SW 1271 (cell line): ENCODE data around the gene EXOC1.
"Not testable (repeated sequence)": the region's sequence is repeated elsewhere in the genome, so short reads cannot be mapped to it uniquely, and the experiment has no call there.

Experiments used
- DNase-seq, 2 experiments: peaks; one replicate each; lab custom pipeline; 2025; lab: John Stamatoyannopoulos, UW

EXOC1 gene, protein sequence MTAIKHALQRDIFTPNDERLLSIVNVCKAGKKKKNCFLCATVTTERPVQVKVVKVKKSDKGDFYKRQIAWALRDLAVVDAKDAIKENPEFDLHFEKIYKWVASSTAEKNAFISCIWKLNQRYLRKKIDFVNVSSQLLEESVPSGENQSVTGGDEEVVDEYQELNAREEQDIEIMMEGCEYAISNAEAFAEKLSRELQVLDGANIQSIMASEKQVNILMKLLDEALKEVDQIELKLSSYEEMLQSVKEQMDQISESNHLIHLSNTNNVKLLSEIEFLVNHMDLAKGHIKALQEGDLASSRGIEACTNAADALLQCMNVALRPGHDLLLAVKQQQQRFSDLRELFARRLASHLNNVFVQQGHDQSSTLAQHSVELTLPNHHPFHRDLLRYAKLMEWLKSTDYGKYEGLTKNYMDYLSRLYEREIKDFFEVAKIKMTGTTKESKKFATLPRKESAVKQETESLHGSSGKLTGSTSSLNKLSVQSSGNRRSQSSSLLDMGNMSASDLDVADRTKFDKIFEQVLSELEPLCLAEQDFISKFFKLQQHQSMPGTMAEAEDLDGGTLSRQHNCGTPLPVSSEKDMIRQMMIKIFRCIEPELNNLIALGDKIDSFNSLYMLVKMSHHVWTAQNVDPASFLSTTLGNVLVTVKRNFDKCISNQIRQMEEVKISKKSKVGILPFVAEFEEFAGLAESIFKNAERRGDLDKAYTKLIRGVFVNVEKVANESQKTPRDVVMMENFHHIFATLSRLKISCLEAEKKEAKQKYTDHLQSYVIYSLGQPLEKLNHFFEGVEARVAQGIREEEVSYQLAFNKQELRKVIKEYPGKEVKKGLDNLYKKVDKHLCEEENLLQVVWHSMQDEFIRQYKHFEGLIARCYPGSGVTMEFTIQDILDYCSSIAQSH

DNA sequence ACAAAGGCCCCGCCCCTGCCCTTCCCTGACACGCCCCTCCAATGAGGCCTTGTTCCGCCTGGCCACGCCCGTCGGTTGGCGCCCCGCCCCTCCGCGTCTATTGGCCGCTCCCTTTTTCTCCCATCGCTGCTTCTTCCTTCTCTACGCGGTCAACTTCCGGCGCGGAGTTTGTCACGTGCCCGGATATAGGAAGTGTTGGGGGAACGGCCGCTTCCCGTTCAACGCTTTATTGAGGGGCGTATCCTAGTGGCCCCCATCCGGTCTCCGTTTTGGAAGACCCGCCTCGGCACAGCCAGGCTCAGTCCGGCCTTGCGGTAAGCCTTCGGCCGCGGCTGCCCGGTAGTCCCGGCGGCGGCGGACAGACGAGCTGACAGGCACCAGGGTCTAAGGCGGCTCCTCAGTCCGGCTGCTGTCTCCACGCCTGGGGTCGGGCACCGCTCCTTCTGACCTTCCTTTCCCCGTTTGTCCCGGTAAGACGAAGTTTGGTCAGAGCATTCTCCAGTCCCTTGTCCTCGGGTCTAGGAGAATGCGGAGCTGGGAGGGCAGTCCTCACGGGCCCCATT lies at the start of gene EXOC1:
EXOC1 (plus strand) TSS at position 165 of the 563 bp plus-strand sequence. CDS start 4,676 bp downstream, outside the sequence.
- peak; percentile 78 to 92 for DNase-seq

DNA sequence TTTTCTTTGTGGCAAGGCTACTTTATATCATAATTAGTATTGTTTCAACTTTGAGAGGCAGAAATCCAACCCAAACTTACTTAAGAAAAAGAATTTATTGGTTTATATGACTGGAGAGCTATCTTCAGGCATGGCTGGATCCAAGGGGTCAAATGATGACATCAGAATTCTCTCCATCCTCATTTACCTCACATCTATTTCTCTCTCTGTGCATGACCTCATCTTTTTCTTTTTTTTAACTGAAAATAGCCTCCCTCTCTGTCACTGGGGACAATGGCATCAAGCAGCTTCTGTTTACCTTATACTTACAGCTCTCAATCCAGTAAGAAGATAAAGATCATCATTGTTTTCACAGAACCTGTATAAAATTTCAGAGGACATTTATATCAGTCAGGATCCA lies 45.9 kb upstream of the EXOC1 start:
- DNase-seq = no peak

DNA sequence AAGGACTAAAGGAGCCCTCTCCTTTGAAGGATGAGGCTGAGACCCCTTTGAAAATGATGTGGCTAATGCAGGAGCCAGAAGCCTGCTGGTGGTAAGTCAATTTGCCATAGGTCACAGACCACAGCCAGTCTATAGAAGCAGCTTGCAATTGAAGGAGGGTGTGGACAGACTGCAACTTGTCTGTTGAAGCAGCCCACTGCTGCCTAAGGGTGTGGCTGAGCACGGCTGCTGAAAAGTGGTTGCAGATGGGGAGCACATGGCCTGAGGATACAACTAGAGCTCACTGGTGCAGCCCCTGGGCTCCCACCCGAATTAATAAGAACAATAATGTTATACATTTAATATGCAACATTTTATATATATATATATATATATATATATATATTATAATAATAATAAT lies 45.3 kb upstream of the EXOC1 start:
- DNase-seq = no peak

DNA sequence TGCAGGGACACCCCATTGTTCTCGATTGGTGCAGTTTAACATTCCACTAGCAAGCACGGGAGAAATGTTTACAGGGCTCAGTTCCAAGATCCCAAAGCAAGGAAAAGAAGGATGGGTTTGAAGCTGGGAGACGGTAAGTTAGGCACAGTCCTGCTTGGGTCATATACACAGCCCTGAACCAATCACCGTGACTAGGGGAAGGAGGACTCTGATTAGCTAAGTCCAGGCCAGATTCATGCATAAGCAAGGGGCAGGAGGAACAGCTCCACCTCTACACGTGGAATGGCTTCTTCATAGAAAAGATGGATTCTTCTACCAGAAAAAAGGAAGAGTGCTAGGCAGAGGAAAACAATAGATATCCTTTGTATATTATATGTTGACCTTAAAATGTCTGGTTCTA lies 44.8 kb upstream of the EXOC1 start:
- DNase-seq = no peak

DNA sequence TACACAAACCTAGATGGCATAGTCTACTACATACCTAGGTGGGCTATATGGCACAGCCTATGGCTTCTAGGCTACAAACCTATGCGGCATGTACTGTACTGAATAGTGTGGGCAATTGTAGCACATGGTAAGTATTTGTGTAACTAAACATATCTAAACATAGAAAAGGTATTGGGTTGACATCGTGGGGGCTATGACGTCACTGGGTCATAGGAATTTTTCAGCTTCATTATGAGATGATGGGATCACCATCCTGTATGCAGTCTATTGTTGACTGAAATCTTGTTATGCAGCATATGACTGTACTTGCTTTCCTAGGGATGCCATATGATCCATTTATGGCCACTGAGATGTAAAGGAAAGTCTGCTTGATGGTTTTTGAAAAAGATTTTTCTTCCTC lies 35.8 kb upstream of the EXOC1 start:
- no peak for DNase-seq

DNA sequence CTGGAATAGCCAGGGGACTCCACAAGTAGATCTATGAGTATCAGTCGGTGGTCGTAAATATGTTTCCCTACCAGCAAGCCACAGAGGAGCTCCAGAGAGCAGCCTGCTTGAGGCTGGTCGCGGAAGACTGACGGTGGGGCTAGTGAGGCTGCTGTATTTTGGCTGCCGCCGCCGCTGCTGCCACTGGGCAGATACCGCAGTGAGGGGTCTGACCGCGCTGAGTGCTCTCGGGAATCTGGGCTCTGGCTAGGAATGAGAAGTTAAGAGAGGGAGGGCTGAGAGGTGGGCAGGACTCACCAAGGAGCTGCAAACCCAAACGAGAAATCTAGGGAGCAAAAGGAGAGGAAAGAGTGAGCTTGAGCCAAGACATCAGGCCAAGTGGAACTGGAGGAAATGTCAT lies 33.8 kb upstream of the EXOC1 start, which contains the start of gene EXOC1L:
EXOC1L (plus strand) TSS at position 157 of the 400 bp plus-strand sequence; CDS start at position 394, 237 bp downstream.
- no peak for DNase-seq

DNA sequence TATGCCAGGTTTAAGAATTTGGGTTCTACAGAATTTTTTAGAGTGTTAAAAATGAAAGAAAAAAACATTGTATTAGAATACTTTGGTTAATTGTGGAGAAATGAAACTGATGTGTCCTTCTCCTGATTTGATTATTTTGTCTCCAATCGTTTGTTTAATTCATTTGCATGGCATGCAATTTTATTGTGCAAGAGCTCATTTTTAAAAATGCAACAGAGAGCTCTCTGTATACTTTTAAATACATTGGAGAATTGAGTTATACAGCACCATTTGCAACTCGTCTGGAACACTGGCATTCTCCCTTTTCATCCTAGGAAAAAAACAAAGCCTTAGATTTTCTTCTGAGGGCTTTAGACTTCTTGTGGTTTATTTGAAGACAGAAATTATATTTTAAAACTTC lies 33.2 kb upstream of the EXOC1 start:
- no peak for DNase-seq

DNA sequence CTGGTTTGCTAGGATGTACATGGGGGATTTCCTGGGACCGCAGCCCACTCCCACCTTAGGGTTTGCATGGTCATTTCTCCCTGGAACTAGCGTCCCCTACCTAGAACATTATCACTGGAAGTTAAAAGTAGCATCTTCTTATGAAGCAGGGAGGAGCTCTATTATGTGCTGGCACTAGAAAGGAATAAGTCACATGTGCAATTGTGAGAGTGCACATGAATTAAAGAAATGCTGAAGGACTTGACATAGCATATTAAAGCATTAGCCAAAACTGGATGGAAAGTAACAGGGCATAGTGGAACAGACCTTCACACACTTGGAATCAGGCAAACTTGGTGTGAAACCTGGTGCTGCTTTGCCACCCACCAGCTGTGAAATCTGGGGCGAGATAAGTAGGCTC lies 31.1 kb upstream of the EXOC1 start:
- DNase-seq = no peak

DNA sequence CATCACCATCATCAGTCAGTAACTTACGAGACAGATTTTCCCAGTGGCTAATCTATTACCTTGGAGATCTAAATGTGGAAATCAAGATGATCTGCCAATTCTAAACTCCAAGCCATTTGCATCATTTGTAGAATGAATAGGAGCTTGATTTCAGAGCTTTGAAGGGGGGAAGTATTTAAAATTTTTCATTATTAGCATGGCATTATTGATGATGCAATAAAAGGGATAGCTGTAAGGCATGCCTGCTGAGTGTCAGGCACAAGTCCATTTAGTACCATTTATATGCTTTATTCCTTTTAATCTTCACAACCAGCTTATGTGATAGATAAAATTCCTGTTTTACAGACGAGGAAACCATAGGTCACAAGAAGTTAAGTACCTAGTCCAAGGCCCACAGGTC lies 28.6 kb upstream of the EXOC1 start:
- DNase-seq = no peak

DNA sequence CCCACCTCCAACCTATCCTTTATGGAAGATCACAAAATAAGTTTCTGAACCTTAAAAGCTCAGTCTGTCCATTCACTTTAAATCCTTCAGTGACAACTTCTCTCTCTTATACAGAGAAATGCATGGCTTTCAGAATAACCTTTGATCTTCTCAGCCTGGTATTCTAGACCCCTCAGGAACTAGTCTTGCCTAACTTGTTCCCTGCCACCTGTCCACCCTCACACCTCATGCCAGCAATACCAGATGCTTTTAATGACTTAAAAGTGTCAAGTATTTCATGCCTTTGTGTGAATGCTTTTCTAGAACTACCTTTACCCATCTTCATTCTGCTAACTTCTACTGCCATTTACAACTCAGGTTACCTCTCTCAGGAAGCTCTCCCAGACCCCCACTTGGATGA lies 26.5 kb upstream of the EXOC1 start:
- no peak for DNase-seq

DNA sequence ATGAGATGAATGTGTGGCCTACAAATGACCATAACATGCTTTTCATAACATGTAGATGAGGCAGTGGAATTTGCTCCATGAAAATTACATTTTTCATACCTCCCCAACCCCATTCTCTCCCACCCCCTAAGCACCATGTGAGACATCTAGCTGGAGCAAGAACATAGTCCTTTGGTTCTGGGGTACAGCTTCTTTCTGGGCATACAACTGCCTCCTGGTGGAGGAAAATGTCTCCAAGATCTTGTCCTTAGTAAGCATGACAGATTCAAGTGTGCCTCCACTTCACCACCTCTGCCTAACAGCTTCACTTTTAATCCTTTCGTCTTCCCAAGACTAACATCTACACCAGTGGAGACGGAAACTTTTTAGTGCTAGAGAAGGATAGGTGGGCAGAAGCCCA lies 25.9 kb upstream of the EXOC1 start:
- DNase-seq = no peak

DNA sequence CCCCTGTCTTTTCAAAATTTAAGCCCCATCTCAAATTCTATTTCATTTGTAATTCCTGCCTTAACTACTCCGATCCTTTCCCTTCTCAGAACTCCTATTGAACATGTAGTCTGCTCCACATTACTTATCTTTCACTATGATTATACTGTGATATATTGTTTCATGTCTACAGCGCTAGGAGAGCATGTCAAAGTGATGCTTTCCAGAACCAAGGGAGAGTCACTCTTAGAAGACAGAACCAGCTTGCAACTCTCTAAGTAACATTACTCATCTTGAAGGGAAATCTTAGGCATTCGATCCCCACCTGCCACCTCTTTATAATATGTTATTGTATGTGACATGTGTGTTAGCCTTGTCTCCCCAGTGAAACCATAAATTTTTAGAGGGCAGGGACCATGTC lies 23.4 kb upstream of the EXOC1 start:
- no peak for DNase-seq

DNA sequence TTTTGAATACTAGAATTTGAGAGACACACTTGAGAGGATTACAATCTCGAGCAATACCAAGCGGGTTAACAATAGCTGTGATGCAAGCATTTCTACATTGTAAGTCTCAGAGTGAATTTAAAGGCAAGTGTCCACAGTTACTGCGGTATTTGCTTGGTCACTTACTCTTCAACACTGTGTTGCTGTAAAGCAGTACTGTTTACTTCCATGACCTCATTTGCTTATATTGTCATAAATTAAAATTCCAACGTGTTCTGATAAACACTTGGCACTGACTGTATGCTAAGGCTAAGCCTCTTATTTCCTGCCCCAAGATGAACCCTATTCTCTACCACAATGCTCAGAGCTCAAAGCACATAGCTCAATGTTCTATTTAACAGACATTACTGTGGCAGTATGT lies 22.7 kb upstream of the EXOC1 start:
- no peak for DNase-seq

DNA sequence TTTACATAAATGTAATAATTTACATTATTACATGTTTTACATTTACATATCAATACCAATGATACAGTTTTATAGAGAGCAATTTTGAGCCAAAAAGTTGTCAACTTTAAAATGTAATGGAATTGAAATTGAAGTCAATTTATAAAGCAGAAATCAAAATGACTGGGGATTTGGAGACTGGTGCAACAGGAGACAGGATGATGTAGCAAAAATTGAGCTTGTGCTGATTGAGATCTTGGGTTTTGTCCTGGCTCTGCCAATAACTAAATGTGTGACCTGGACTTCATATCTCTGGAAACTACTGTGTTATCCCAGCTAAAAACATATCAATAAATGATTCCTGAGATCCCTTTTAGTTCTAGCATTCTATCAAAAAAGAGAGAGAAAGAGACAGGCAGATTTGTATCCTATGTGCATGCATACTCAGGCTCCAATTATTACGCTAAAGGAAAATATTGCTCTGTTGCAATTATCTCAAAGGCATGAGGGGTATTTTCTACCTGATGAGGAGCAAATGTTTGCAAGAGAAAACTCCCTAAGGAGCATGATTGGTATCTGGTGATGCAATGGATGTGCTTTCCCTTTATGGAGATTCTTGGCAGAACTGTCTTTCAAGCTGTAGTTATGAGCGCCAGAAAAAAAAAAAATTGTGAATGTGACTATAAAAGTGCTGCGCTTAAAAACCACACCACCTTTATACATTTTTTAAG lies 19.2 kb upstream of the EXOC1 start:
- no peak for DNase-seq

DNA sequence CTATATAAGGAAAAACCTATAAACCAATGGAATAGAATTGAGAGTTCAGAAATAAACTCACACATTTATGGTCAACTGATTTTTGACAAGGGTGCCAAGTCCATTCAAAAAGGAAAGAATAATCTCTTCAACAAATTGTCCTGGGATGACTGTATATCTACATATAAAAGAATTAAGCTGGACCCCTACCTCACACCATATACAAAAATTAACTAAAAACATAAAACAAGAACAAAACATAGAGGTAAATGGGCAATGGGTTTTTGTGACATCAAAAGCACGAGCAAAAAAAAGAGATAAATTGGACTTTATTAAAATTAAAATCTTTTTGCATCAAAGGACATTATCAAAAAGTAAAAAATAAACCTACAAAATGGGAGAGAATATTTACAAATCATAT lies 15.5 kb upstream of the EXOC1 start:
- DNase-seq = no peak

DNA sequence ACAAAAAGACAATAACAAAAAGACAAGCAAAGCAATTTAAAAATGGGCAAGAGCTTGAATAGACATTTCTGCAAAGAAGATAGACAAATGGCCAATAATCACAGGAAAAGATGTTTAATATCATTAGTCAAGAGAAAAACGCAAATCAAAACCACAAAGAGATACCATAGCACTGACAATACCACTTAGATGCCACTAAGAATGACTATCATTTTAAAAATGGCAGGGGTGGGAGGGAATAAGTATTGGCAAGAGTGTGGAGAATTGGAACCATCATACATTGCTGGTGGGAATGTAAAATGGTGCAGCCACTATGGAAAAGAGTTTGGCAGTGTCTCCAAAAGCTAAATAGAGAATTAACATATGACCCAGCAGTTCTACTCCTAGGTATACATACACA lies 15.1 kb upstream of the EXOC1 start:
- DNase-seq = no peak

DNA sequence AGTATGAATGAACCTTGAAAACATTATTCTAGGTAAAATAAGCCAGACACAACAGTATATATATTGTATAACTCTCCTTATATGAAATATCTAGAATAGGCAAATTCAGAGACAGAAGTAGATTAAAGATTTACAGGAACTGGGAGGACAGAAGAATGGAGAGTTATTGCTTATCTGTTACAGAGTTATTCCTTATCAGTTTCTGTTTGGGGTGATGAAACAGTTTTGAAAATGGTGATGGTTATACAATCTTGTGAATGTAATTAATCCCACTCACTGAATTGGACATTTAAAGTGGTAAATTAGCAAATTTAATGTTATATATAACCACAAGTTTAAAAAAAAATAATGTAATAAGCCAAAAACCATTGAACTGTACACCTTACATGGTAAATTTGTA lies 14.5 kb upstream of the EXOC1 start:
- DNase-seq = no peak

DNA sequence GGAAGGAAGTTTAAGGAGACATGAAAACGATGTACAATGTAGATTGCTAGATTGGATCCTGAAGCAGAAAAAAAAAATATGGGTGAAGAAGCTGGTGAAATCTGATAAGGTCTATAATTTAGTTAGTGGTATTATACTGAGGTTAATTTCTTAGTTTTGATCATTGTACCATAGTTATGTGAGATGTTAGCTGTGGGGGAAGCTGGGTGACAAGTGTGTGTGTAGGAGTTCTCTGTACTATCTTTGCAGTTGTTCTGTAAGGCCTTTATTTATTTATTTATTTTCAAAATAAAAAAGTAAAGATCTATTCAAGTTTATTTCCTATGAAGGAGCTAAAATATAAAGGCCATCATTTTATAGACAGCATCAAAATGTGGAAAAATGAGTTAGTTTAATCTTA lies 12.5 kb upstream of the EXOC1 start:
- DNase-seq = no peak

DNA sequence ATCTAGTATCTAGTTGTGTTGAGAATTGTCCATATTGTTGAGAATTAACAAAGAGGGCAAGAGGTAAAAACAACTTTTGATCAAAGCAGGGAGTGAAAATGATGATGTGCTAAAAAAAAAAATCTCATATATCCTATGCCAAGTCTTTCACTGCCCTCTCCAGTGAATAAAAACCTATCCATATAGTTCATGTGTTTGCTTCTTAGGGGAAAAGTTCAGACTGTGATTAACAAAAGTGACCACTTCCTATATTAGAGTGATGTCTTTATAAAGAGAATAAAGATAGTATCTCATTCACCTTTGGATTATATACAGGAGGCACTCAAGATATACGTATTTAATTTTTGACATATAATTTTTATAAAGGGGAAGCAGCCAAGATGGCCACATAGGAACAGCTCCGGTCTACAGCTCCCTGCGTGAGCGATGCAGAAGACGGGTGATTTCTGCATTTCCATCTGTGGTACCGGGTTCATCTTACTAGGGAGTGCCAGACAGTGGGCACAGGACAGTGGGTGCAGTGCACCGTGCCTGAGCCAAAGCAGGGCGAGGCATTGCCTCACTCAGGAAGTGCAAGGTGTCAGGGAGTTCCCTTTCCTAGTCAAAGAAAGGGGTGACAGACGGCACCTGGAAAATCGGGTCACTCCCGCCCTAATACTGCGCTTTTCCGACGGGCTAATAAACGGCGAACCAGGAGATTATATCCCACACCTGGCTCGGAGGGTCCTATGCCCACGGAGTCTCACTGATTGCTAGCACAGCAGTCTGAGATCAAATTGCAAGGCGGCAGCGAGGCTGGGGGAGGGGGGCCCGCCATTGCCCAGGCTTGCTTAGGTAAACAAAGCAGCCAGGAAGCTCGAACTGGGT lies 11.8 kb upstream of the EXOC1 start:
- DNase-seq = not testable (repeated sequence)

DNA sequence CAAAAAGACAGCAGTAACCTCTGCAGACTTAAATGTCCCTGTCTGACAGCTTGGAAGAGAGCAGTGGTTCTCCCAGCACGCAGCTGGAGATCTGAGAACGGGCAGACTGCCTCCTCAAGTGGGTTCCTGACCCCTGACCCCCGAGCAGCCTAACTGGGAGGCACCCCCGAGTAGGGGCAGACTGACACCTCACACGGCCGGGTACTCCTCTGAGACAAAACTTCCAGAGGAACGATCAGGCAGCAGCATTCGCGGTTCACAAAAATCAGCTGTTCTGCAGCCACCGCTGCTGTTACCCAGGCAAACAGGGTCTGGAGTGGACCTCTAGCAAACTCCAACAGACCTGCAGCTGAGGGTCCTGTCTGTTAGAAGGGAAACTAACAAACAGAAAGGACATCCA lies 11.1 kb upstream of the EXOC1 start:
- DNase-seq = not testable (repeated sequence)

DNA sequence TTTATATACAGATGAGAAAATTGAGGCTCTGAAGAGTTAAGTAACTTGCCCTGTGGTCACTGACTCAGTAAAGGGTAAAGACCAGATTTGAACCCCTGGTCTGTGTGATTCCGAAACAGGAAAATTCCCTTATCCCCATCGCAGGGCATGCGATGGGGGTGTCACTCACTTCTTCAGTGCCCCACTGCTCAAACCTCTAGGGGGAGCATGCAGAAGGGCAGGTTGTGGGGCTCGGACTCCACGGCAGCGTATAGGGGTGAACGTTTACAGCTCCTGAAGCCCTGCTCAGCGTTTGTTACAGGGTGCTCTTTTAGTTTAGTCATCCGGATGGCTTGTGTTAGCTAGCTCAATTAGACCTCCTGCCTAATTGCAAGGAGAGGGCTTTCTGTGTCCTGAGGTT lies 3.7 kb upstream of the EXOC1 start:
- no peak for DNase-seq
